ENCODE data around the gene GABBR1.
A peak's percentile ranks its signal among the peaks of the same experiment; 100 is the strongest.
"Not testable (repeated sequence)": the region's sequence is repeated elsewhere in the genome, so short reads cannot be mapped to it uniquely, and the experiment has no call there.

The GABBR1 gene

GRCh38 chr6:29632789-29633533 lies at the start of gene GABBR1:
Gene GABBR1, minus strand, starts transcription at chr6:29633183. Its CDS starts 798 bp downstream, at chr6:29632385.
- peak; percentile 85 to 87 for DNase-seq (ENCODE audit: low read depth in 2 of 2)

GRCh38 chr6:29681811-29682210 lies 48.8 kb upstream of the GABBR1 start:
- no peak for DNase-seq (ENCODE audit: low read depth in 2 of 2)

- no peak for DNase-seq (ENCODE audit: low read depth in 2 of 2)
These were observed 47.9 kb upstream of the GABBR1 start, which contains the start of gene ZFP57 for GRCh38 chr6:29680904-29681303. Gene ZFP57, minus strand, starts transcription at chr6:29681152. Its CDS starts 4,149 bp downstream, at chr6:29677003.

- DNase-seq (ENCODE audit: low read depth in 2 of 2) = no peak
These were observed 47.4 kb upstream of the GABBR1 start for GRCh38 chr6:29680416-29680815.

- no peak for DNase-seq (ENCODE audit: low read depth in 2 of 2)
These were observed 47.0 kb upstream of the GABBR1 start for GRCh38 chr6:29679962-29680361.

- DNase-seq (ENCODE audit: low read depth in 2 of 2) = no peak
These were observed 45.1 kb upstream of the GABBR1 start for GRCh38 chr6:29678114-29678513.

GRCh38 chr6:29676981-29677601 lies 44.1 kb upstream of the GABBR1 start:
- DNase-seq (ENCODE audit: low read depth in 2 of 2) = no peak

- DNase-seq (ENCODE audit: low read depth in 2 of 2) = no peak
These were observed 42.6 kb upstream of the GABBR1 start for GRCh38 chr6:29675561-29675960.

- DNase-seq (ENCODE audit: low read depth in 2 of 2) = no peak
These were observed 41.0 kb upstream of the GABBR1 start for GRCh38 chr6:29674008-29674407.

GRCh38 chr6:29673161-29673560 lies 40.2 kb upstream of the GABBR1 start:
- no peak for DNase-seq (ENCODE audit: low read depth in 2 of 2)

- not testable (repeated sequence) for DNase-seq (ENCODE audit: low read depth in 2 of 2)
These were observed 39.1 kb upstream of the GABBR1 start for GRCh38 chr6:29672116-29672515.

- DNase-seq (ENCODE audit: low read depth in 2 of 2) = no peak
These were observed 38.0 kb upstream of the GABBR1 start for GRCh38 chr6:29671026-29671425.

- no peak for DNase-seq (ENCODE audit: low read depth in 2 of 2)
These were observed 34.2 kb upstream of the GABBR1 start for GRCh38 chr6:29667158-29667557.

- no peak for DNase-seq (ENCODE audit: low read depth in 2 of 2)
These were observed 33.8 kb upstream of the GABBR1 start for GRCh38 chr6:29666826-29667130.

- no peak for DNase-seq (ENCODE audit: low read depth in 2 of 2)
These were observed 33.2 kb upstream of the GABBR1 start for GRCh38 chr6:29665942-29666825.

- DNase-seq (ENCODE audit: low read depth in 2 of 2) = no peak
These were observed 30.5 kb upstream of the GABBR1 start for GRCh38 chr6:29663300-29664042.

GRCh38 chr6:29661502-29662141 lies 28.6 kb upstream of the GABBR1 start:
- DNase-seq (ENCODE audit: low read depth in 2 of 2) = not testable (repeated sequence)

GRCh38 chr6:29661071-29661470 lies 28.1 kb upstream of the GABBR1 start:
- DNase-seq (ENCODE audit: low read depth in 2 of 2) = no peak

- no peak for DNase-seq (ENCODE audit: low read depth in 2 of 2)
These were observed 23.8 kb upstream of the GABBR1 start, which contains the start of gene MOG for GRCh38 chr6:29656798-29657197. Gene MOG, plus strand, starts transcription at chr6:29657092. Its CDS starts 118 bp downstream, at chr6:29657210.

GRCh38 chr6:29656157-29656556 lies 23.2 kb upstream of the GABBR1 start:
- no peak for DNase-seq (ENCODE audit: low read depth in 2 of 2)

GRCh38 chr6:29655658-29656057 lies 22.7 kb upstream of the GABBR1 start:
- no peak for DNase-seq (ENCODE audit: low read depth in 2 of 2)

Measured in fibroblast of skin of left quadriceps (primary cell).